ENCODE measurements around the gene CAB39.

DNA sequence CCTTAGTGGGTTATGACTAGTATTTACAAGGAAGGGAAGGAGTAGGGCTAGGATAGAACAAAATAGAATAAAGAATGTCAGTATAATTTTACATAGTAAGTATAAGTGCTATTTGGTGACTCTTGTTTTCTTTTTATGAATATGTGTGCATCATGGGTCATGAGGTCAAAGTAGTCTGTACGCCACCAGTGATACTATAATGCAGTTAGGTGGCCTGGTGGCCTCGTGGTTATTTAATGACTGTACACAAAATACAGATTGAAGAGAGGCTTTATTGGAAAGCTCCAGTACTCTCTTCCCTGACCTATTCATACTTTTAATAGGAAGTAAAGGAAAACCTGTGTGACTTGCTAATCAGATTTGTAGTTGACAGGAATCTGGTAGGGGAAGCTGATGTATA lies 27.3 kb downstream of the CAB39 start:
- TF ChIP-seq, protein P1, sequence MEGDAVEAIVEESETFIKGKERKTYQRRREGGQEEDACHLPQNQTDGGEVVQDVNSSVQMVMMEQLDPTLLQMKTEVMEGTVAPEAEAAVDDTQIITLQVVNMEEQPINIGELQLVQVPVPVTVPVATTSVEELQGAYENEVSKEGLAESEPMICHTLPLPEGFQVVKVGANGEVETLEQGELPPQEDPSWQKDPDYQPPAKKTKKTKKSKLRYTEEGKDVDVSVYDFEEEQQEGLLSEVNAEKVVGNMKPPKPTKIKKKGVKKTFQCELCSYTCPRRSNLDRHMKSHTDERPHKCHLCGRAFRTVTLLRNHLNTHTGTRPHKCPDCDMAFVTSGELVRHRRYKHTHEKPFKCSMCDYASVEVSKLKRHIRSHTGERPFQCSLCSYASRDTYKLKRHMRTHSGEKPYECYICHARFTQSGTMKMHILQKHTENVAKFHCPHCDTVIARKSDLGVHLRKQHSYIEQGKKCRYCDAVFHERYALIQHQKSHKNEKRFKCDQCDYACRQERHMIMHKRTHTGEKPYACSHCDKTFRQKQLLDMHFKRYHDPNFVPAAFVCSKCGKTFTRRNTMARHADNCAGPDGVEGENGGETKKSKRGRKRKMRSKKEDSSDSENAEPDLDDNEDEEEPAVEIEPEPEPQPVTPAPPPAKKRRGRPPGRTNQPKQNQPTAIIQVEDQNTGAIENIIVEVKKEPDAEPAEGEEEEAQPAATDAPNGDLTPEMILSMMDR (IDR thresholded peaks at IDR 0.05) = no peak
- TF ChIP-seq POLR2A (IDR thresholded peaks at IDR 0.05) = no peak
- no peak for TF ChIP-seq POLR2AphosphoS5 (IDR thresholded peaks at IDR 0.05)
